HG03558 (cell line): Measurements from ENCODE around the gene CS.
"Not testable (repeated sequence)": the region's sequence is repeated elsewhere in the genome, so short reads cannot be mapped to it uniquely, and the experiment has no call there.

ENCODE experiments used
- ATAC-seq: cut with Tn5 transposase; IDR thresholded peaks from one replicate; pipeline ENCODE4 v1.9.1; 2021; ENCODE audit warnings: moderate number of reproducible peaks; ENCODE audit not compliant: unreplicated experiment; ENCODE audit errors: extremely low read depth

The CS gene

GRCh38 chr12:56284263-56284662, 15.9 kb downstream of the CS start:
- ATAC-seq, result not testable (repeated sequence)

- ATAC-seq, result no peak
Measured at GRCh38 chr12:56282579-56282978, 17.6 kb downstream of the CS start.

GRCh38 chr12:56282030-56282429, 18.1 kb downstream of the CS start:
- no peak for ATAC-seq

GRCh38 chr12:56280849-56281248, 19.3 kb downstream of the CS start:
- ATAC-seq, result no peak

GRCh38 chr12:56278905-56279304, 21.2 kb downstream of the CS start:
- ATAC-seq, result no peak

GRCh38 chr12:56274299-56274698, 25.8 kb downstream of the CS start:
- no peak for ATAC-seq

DNA sequence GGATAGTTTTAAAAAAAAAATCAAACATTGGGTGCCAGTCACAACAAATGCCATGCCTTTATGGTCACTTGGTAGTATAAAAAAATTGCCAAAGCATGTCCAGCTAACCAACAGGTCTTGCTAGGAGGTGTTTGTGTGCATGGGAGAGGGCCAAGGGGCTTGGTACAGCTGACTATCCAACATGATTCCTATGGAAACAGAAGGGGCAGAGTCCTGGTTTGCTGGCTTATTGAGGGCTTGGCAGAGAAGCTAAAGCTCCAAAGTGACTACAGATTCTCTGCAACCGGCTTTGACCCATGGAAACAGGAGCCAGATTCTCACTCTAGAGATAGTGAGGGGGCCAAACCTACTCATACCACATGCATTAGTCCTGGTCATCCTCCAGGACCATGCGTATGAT, 27.7 kb downstream of the CS start:
- not testable (repeated sequence) for ATAC-seq

- no peak for ATAC-seq
Measured at GRCh38 chr12:56271031-56271430, 29.1 kb downstream of the CS start.

DNA sequence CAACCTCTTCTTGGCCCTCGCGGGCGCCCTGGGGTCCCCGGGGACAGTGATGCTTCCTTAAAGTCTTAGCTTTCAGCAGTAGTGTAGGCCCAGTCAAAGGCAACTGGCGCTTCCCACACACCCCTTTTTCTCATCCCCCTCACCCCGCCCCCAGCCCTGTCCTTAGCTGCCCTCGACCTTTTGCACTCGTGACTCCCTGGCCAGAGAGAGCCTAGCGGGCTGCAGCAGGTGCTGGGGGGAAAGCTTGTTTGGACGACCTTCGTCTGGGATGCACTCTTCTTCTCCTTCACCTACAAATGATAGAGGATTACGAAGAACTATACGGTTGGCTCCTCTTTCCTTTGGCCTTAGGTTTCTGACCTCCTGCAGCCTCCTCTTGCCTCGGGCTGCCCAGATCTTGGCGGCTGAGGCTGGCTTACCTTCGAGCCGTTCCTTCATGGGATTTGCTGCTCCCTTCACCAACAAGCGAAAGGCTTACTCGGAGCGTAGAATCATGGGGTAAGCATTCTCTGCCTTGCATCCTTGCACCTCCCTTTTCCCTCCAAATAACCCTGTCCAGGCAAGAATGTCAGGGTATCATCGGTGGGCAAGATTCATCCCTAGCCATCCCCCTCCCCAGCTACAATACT, 32.6 kb downstream of the CS start:
- ATAC-seq, result no peak

DNA sequence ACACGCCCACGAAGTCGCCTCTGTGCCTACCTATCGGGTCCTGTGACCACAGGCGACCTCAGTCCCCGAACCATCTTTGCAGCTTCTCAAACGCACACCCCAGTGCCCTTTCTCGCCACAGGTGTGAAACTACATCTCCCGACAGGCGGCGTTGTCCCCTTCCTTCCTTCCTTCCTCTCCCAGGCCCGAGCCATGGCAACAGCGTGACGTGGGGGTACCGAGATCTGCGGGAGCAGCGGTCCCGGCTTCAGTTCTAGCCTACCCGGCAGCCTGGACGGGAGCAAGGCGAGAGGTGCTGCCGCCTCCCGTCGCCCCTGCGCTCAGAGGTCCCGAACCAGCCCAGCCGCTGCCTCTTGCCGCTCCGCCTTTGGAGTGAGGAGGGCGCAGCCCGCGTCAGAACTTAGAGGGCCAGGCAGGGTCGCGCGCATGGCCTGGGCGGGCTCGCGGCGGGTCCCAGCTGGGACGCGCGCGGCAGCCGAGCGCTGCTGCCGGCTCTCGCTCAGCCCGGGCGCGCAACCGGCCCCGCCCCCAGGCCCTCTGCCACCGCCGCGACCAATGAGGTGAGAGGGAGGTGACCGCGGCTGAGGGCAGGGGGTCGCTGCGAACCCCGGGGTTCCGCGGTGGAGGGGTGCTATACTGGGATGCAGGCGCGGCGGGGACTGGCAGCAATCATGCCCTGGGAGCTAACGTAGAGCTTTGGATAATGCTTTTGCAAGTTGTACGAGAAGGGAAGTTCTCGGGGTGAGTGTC, 33.3 kb downstream of the CS start, which contains the start of gene COQ10A:
TSS of gene COQ10A (plus strand) at position 250 of the 750 bp plus-strand sequence. CDS start at position 427, 177 bp downstream.
- peak; percentile 75 for ATAC-seq

DNA sequence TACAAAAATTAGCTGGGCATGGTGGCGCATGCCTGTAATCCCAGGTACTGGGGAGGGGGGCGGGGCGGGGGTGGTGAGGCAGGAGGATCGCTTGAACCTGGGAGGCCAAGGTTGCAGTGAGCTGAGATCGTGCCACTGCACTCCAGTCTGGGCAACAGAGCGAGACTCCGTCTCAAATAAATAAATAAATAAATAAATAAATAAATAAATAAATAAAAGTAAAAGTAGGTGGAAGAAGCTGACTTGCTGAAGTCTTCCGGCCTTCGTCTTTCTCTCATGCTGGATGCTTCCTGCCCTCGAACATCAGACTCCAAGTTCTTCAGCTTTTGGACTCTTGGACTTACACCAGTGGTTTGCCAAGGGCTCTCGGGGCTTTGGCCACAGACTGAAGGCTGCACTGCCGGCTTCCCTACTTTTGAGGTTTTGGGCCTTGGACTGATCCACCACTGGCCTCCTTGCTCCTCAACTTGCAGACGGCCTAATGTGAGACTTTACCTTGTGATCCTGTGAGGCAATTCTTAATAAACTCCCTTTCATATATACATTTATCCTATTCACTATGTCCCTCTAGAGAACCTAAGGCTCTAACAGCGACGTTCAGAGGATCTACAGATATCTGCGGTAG, 34.0 kb downstream of the CS start:
- ATAC-seq, result not testable (repeated sequence)

DNA sequence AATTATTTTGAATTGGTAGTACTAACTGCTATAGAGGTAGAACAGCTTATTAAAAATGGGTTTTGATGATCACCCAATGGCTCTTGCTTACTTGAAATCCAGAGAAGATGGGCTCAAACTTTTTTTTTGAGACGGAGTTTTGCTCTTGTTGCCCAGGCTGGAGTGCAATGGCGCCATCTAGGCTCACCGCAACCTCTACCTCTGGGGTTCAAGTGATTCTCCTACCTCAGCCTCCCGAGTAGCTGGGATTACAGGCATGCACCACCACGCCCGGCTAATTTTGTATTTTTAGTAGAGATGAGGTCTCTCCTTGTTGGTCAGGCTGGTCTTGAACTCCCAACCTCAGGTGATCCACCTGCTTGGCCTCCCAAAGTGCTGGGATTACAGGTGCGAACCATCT, 37.2 kb downstream of the CS start:
- ATAC-seq, result not testable (repeated sequence)

DNA sequence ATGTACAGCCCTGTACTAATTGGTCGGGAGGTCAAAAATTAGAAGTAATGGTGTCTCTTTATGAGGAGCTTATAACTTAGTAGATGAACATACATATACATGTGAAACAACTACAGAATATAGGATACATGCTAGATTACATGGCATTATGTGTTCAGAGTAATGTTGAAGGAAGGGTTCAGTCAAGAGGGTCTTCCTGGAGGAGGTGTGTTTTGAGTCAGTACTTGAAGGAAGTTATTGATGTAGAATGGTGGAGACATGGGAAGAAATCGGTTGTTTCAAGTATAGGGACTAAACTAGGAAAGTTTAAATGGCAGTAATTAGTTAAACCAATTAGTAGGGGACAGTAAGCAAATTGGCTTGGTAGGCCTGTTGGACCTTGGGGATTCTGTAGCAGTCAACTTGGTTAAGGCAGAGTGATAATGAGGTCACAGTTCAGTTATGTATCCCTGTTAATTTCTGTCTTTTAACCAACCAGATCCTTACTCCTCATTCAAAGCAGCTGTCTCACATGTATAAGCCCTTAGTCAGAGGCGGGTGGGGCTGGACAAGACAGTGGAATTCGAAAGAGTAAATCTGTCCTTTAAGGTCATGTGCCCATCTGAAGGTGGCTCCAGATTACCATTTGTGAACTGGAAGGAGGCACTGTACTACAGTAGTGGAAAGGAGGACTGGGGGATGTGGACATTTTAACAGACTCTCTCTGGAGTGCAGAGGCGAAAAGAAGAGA, 38.5 kb downstream of the CS start:
- no peak for ATAC-seq

- no peak for ATAC-seq
Measured at GRCh38 chr12:56260921-56261320, 39.2 kb downstream of the CS start.

DNA sequence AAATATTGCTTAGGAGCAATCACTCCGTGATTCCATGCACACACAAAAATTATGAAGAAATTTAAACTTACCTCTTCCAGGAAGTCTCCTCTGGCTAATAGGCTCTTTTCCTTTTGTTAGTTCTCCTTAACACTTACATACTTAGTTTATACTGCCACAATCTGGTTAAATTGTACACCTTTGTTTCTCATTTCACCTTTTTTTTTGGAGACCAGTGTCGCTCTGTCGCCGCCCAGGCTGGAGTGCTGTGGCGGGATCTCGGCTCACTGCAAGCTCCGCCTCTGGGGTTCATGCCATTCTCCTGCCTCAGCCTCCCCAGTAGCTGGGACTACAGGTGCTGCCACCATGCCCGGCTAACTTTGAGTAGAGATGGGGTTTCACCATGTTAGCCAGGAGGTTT, 39.8 kb downstream of the CS start:
- ATAC-seq, result no peak

DNA sequence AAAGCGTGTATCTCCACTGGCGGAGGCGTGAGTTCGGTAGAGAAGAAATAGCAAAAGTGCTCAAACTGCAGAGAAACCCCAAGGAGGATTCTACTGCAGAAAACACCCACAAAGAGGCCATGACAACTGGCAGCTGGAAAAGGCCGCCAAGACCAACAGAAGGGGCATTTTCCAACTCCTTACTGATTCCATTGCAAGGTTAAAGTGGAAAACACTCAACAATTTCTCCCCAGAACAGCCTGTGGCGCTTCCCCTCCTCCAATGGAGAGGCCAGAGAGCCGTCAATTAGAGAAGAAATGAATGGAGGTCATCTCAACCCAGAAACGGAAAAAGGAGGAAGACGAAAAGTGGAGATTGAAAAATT, 41.3 kb downstream of the CS start:
- ATAC-seq, result no peak

GRCh38 chr12:56258068-56258819, 41.9 kb downstream of the CS start, which contains the start of gene ANKRD52:
TSS of gene ANKRD52 (minus strand) at chr12:56258384. CDS start at chr12:56258269, 115 bp downstream.
- ATAC-seq, result peak; percentile 86

GRCh38 chr12:56257491-56258067, 42.6 kb downstream of the CS start:
- peak; percentile 8 for ATAC-seq

GRCh38 chr12:56257071-56257470, 43.1 kb downstream of the CS start:
- ATAC-seq, result no peak
